ENCODE measurements around the gene ANKS1B.

DNA sequence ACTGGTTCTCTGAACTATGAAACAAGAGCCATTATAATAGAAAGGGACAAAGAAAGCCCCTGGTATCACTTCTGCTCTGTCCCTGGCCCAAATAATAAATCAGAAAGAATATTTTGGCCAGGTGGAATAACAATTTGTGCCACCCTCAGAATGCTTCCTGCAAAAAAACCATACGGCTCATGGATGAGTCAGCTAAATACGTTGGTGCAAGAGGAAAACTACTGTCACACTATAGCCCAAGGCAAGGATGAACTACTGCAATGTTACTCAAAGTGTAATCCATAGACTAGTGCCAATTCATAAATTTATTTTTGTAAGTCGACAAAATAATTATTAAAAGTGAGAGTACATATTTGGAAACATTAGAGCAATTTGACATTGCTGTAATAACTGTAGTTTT, 68.2 kb downstream of the ANKS1B start:
- TF ChIP-seq, protein P1, sequence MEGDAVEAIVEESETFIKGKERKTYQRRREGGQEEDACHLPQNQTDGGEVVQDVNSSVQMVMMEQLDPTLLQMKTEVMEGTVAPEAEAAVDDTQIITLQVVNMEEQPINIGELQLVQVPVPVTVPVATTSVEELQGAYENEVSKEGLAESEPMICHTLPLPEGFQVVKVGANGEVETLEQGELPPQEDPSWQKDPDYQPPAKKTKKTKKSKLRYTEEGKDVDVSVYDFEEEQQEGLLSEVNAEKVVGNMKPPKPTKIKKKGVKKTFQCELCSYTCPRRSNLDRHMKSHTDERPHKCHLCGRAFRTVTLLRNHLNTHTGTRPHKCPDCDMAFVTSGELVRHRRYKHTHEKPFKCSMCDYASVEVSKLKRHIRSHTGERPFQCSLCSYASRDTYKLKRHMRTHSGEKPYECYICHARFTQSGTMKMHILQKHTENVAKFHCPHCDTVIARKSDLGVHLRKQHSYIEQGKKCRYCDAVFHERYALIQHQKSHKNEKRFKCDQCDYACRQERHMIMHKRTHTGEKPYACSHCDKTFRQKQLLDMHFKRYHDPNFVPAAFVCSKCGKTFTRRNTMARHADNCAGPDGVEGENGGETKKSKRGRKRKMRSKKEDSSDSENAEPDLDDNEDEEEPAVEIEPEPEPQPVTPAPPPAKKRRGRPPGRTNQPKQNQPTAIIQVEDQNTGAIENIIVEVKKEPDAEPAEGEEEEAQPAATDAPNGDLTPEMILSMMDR (IDR thresholded peaks at IDR 0.05): no peak
- TF ChIP-seq POLR2A (IDR thresholded peaks at IDR 0.05) (no peak), EP300 (IDR thresholded peaks at IDR 0.05) (no peak)
